HG02852 (cell line): ENCODE measurements around the gene RPP25.
"Not testable (repeated sequence)": the region's sequence is repeated elsewhere in the genome, so short reads cannot be mapped to it uniquely, and the experiment has no call there.

ENCODE experiments used
- ATAC-seq: cut with Tn5 transposase; IDR thresholded peaks from one replicate; pipeline ENCODE4 v1.9.1; 2021; ENCODE audit warnings: mild to moderate bottlenecking, moderate library complexity; ENCODE audit not compliant: unreplicated experiment

The RPP25 gene

GRCh38 chr15:74924525-74924924 is 32.0 kb downstream of the RPP25 start:
- ATAC-seq: no peak

GRCh38 chr15:74920456-74920855 is 36.1 kb downstream of the RPP25 start:
- ATAC-seq: no peak

- no peak for ATAC-seq
These were observed 38.9 kb downstream of the RPP25 start for GRCh38 chr15:74917676-74918075.

GRCh38 chr15:74913799-74914198 is 42.8 kb downstream of the RPP25 start:
- not testable (repeated sequence) for ATAC-seq

- ATAC-seq: no peak
These were observed 43.5 kb downstream of the RPP25 start for GRCh38 chr15:74913041-74913440.

GRCh38 chr15:74908635-74909034 is 47.9 kb downstream of the RPP25 start:
- ATAC-seq: no peak

GRCh38 chr15:74907163-74907870 is 49.3 kb downstream of the RPP25 start:
- no peak for ATAC-seq

GRCh38 chr15:74906450-74907162 is 50.0 kb downstream of the RPP25 start, which contains the start of gene FAM219B:
TSS of gene FAM219B (minus strand) at chr15:74906851. CDS start at chr15:74906800, 51 bp downstream.
- peak; percentile 82 for ATAC-seq

GRCh38 chr15:74906067-74906449 is 50.5 kb downstream of the RPP25 start:
- ATAC-seq: peak; percentile 28
